ENCODE data around the gene ARHGAP24. TPM values are rescaled to one million over a fixed set of nuclear protein-coding genes. Genes with fewer than 3 reads are reported as not detected.
"Not testable (repeated sequence)": the region's sequence is repeated elsewhere in the genome, so short reads cannot be mapped to it uniquely, and the experiment has no call there.

The ARHGAP24 gene
- total RNA-seq, 1 experiment from 2014 or later = 1.3 TPM

DNA sequence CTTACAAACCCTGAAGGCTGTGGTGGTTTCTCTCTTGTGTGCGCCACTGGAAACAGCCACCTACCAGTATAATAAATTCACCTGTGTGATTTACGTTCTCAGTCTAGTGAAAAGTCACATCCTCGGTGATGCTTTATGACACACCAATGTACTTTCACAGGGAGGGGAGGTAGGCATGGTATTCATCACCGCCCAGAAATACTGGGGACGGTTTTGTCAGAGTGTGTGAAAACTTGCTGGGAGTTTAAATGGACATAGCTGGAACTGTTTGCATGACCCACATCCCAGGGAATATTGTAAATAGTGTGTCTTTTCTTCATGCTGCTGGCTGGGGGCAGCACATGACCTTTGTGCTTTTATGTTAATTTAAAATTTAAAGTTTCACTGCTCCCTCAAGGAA, 463.1 kb downstream of the ARHGAP24 start:
- DNase-seq (ENCODE audit: extremely low read depth, low read depth) = no peak

DNA sequence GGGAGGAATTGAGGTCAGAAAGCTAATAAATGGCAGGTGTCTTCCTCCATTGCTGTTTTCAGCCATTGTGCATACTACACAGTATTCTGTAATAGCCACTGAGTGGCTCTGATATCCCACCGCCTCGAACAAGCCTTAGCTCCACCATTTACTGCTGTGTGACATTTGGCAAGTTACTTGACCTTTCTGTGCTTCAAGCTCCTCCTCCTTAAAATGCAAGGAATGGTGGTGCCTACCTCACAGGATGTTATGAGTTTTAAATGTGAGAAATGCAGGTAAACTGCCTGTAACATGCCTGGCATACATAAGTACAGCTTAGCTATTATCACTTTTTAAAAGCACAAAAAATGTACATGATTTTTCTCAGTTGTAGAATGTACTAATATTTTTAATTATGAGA, 464.0 kb downstream of the ARHGAP24 start:
- DNase-seq (ENCODE audit: extremely low read depth, low read depth) = no peak

DNA sequence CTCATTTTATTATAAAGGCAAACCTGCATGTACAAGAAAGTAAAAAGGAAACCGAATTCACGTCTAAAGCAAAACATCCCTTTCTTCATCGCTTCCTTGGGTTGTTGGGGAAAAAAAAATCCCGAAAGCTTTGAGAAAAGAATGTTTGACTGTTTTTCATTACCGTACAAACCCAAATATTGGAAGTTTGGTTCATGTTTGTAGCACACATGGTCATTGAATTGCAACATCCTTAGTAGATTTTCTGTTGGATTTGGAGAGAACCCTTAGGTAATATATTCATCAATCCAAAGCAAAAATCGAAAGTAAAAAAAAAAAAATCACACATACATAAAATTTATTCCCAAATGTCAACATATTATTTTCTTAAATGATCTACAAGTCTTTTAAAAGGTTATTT, 464.6 kb downstream of the ARHGAP24 start:
- DNase-seq (ENCODE audit: extremely low read depth, low read depth) = no peak

DNA sequence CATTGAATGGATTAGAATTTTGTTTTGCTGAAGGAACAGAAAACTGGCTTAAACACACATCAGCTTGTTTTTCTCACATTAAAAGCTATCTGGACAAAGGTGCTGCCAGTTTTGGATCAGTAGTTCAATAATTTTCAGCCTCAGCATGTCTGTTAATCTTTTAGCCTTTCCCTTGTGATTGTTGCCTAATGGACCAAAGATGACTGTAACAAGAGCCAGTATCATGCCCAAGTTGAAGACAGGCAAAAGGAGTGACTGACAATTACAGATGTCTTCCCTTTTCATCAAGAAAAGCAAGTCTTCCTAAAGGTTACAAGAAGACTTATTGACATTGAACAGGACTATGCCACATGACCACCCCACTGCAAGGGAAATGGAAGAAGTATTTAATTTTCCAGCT, 465.2 kb downstream of the ARHGAP24 start:
- DNase-seq (ENCODE audit: extremely low read depth, low read depth) = no peak

DNA sequence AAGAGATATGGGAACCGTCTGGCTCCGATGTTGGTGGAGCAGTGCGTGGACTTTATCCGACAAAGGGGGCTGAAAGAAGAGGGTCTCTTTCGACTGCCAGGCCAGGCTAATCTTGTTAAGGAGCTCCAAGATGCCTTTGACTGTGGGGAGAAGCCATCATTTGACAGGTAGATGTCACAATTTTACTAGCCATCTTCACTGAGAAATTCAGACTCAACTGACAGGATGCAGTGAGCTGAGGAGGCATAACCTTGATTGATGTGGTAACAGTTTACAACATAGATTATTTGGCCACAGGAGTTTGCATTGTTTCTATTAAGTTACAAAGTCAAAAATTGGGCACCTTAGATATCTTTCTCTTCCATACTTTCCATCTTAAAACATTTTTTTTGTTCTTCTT, 467.2 kb downstream of the ARHGAP24 start:
- DNase-seq (ENCODE audit: extremely low read depth, low read depth) = no peak

DNA sequence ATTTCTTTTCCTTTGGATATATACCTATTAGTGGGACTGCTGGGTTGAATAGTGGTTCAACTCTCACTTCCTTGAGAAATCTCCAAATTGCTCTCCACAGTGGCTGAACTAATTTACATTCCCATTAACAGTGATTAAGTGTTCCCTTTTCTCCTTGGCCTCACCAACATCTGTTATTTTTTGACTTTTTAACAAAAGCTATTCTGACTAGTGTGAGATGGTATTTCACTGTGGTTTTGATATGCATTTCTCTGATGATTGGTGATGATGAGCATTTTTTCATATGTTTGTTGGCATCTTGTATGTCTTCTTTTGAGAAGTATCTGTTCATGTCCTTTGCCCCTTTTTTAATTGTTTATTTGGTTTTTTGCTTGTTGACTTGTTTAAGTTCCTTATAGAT, 471.9 kb downstream of the ARHGAP24 start:
- no peak for DNase-seq (ENCODE audit: extremely low read depth, low read depth)

DNA sequence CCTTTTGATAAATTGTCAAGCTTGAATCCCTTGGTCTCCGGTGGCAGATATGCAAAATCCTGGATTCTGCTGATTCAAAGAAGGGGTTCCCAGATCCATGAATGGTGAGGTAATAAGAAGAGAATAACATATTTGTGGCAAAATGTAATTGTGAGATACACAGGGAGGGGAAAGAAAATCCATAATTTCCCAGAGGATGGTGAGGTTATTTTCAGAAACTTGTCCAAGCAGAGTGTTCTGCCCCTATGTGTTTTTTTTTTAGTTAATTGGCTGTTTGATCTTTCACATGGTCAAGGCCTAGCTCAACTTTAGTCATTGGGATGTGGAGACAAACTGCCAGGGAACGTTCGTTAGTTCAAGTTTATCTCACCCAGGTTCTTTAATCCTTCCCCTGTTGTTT, 476.1 kb downstream of the ARHGAP24 start:
- no peak for DNase-seq (ENCODE audit: extremely low read depth, low read depth)

DNA sequence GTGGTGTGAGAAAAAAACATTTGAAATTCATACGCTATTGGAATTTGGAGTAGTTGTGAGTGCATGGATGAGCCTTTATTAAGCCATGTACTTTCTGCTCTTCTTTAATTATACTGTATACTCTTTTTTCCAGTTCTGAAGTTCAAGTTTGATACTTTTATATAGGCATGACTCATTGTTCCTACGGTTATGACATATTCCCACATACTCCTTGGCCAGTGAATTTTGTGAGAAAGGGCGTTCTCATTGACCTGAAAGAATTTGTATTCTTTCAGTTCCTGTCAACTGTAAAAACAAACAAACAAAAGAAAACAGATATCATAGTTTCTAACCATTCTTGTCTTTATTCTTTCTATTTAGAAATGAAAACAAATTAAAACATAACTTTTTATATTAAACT, 477.6 kb downstream of the ARHGAP24 start:
- no peak for DNase-seq (ENCODE audit: extremely low read depth, low read depth)

DNA sequence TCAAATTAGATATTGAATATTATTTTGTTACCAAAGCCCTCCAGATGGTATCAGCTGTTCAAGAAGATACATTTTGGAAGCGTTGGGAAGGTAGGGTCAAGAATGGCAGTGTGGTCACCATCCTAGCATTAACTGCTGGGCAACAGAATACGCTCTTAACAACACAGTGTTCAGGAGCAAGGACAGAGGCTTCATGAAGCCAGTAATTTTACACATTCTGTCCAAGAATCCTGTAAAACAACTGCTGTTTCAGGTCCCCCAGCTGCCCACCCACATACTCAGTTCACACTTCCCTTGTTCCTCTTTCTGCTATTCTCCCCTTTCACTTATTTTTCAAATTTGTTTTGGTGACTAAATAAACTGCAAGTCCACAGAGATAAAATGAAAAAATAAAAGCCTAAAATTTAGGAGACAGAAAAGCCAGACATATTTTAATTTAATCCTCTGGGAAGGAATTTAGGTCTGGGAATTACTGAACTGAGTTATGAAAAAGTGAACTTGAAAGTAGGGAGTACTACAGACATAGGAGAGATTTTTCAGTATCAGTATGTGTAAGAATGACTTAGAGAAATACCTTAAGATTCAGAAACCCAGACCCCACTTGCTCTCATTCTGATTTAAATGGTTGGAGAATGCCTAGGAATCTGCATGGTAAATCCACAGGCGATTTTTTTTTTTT, 478.2 kb downstream of the ARHGAP24 start:
- no peak for DNase-seq (ENCODE audit: extremely low read depth, low read depth)

DNA sequence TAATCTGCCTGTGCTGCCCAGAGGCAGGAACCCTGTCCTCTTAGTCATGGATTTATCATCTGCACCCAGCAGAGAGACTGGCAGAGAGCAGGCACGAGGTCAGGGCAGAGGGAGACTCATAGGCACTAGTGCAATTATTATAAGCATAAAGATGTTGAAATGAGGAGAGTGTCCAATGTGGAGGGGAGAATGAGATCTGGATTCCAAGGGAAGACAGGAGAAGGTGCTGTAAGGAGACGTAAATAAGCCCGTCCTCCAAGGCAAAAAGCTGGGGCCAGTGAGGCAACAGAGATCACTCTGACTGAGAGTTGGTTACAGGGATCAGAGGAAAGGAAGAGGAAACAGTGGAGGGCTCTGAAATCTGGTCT, 478.7 kb downstream of the ARHGAP24 start:
- DNase-seq (ENCODE audit: extremely low read depth, low read depth) = peak; percentile 22

DNA sequence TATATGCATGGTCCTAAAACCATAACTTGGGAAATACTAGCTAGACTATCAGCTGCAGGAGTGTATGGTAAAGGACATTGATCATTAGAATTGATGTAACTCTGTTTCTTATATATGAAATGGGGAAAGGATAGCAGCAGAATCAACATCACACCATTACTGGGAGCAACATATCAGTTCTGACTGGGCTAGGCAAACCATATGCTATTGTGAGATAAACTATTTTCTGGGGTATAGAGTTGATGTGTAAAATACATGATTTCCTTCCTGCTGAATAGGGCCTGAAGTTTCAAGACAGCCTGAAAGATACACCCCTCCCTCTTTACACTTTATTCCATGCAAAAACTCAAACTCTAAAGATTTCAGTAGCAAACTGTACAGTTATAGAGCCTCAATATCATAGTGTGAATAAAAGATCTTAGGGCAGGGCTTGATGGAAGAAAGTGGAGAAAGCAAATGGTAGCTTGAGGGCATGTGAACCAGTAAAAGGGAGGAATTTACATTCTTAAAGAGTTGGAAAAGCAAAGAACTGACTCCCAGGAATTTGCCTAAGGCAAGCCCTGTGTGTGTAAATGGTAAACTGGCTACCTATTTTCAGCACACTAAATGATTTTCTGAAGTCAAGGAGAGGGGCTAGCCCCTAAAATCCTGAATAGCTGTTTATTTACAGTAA, 480.8 kb downstream of the ARHGAP24 start:
- no peak for DNase-seq (ENCODE audit: extremely low read depth, low read depth)

DNA sequence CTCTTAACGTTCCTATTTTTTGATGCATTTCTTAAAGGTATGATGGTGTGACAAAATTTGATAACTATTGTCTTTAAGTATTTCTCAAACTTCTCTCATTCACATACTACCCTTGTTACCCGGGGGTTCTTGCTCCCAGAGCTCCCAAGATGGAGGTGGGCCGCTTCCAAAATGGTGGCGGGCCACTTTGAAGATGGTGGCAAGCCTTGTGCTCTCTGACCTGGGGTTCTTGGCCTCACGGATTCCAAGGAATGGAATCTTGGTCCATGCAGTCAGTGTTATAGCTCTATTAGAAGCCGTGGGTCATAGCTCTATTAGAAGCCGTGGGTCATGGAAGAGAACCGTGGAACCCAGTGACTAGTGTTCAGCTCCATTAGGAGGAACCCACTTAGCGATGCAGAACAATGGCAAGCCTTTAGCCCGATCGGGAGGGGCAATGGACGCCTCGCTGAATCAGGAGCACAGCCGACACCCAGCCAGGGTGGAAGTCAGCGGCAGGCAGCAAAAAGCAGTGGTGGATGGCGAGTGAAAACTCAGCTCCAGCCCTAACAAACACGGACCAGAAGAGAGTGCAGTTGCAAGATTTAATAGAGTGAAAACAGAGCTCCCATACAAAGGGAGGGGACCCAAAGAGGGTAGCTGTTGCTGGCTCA, 481.5 kb downstream of the ARHGAP24 start:
- DNase-seq (ENCODE audit: extremely low read depth, low read depth) = no peak

DNA sequence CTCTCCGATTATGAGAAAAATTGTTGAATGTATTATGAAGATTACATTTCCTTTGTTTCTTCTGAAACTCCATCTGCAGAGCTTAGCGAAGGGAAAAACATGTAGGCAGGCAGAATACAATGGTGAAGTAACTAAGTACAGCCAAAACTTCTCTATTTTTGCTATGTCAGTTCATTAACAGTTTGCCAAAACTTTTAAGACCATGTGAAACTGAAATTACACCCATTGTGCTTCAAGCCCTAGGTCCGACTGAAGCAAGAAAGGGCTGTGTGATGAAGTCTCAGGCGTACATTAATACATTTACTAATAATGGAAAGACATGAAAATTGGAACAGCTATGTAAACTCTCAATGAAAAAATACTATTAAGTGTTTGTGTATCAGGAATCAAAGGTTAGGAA, 486.9 kb downstream of the ARHGAP24 start:
- no peak for DNase-seq (ENCODE audit: extremely low read depth, low read depth)

DNA sequence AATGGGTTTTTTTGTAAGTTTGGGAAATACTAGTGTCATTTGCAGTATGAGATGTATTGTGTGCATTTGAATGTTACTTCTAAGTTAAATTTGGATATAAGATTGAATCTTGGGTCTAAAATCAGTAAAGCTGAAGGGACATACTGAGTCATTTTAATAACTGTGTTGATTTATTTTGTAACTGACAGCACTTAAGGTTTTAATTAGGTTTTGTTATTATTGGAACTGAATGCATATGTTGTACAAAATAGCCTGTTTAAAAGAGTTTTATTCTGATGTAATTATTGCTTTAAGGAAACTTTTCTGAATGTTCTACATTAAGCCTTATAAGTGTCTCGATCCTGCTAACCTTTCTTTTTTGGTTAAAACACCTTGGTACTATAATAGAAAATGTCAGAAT, 488.3 kb downstream of the ARHGAP24 start:
- DNase-seq (ENCODE audit: extremely low read depth, low read depth) = no peak

DNA sequence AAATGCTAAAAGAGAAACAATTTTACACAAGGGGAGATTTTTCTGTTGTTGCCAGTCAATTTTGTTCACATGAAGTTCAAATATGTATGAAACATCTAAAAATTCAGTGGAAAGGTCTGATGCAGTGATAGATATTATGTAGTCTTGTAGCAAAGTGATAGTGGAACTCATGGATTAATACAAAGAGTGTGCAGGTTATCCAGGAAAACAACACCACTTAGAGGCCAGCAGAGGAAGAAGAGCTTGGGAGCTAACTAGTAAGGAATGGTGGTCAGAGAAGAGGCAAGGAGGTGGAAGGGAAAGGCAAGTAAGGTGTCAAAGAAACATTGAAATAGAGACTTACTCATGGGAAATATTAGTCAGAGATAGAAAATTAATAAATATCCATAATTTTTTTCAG, 489.3 kb downstream of the ARHGAP24 start:
- no peak for DNase-seq (ENCODE audit: extremely low read depth, low read depth)

DNA sequence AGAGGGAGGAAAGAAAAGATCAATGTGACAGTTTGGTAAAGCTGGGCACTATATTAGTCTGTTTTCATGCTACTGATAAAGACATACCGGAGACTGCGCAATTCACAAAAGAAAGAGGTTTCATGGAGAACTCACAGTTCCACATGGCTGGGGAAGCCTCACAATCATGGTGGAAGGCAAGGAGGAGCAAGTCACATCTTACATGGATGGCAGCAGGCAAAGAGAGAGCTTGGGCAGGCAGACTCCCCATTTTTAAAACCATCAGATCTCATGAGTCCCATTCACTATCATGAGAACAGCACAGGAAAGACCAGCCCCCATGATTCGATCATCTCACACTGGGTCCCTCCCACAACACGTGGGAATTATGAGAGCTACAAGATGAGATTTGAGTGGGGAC, 490.1 kb downstream of the ARHGAP24 start:
- not testable (repeated sequence) for DNase-seq (ENCODE audit: extremely low read depth, low read depth)

DNA sequence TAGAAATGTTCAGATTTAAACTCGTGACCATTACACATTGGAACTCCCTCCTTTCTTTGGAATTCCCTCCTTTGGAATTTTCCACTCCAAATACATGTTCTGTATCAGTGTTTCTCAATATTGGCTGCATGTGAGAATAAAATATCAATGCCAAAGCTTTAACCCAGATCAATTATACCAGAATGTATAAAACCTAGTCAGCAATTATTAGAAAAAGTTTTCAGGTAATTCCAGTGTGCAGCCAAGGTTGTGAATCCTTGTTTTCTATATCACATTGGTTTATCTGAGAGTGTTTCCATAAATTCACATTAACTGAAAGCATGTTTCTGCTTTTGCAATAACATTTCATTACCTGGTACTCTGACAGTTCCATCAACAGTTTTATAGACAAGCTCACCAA, 490.6 kb downstream of the ARHGAP24 start:
- DNase-seq (ENCODE audit: extremely low read depth, low read depth) = no peak

DNA sequence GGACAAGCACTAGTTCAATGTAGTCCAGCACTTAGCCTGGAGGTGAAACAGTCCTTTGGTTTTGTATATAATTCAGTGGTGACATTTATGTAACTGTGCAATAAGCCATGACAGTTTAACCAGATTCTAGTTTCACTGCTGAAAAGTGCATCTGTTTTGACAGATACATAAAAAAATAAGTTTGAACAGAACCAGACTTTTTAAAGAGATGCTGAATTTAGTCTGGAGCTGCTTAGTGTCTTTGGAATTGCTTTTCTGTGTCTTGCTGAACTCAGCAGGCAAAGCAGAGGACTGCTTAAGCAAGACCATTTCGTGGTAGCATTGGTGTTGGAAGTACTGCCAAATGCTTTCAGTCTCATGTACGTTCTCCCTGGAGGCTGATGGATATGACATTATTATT, 491.4 kb downstream of the ARHGAP24 start:
- DNase-seq (ENCODE audit: extremely low read depth, low read depth) = no peak

DNA sequence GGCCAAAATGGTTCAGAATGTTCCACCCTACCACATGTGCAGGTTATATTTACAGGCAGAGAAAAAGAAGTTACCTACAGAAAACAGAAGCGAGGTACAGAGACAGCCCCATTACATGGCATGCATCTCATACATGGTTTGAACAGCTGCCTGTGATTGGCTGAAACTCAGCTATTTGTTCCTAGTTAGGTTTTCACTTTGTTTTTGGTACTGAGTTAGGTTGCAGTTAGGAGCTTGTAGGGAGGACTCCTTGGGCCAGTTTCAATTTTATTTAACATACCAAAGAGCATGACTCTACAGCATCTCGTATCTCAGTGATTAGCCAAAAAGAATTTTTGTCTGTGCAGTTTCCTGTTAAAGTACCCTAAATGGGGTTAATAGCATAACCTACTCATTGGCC, 492.9 kb downstream of the ARHGAP24 start:
- no peak for DNase-seq (ENCODE audit: extremely low read depth, low read depth)

DNA sequence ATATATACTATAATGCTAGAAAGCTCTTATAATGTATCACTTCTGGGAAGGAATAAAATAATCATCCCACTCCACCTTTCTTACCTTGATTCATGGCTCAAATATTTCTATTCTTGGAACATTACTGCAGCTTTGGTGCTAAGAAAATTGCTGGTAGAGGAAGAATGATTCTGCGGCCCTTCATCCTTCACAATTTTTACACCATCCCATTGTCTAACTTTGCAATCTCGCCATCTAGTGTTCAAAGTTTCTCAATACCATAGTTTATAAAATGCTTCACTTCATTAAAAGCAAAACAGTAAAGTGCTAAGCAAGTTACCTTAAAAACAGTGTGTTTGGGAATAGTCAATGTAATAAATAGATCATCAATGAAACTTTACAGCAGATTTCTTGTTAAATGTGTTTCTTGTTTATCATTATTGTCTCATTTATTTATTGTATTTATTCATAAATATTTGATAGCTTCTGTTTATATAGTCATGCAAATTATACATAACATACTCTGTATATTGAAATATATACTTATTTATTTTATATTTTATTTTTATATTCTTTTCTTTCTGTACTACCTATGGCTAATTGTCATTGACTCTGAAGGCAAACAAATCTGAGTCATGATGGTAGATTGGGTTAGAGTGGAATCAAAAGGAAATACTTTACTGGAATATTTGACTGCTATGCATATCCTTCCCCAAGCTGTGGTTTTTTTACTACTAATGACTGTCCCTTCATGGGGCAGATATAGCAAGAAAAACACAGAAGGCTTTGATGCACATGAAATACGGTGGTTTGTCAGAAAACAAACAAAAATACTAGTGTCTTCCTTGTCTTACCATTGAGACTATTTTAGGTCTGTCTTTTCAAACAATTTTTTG, 494.2 kb downstream of the ARHGAP24 start:
- DNase-seq (ENCODE audit: extremely low read depth, low read depth) = peak; percentile 31

DNA sequence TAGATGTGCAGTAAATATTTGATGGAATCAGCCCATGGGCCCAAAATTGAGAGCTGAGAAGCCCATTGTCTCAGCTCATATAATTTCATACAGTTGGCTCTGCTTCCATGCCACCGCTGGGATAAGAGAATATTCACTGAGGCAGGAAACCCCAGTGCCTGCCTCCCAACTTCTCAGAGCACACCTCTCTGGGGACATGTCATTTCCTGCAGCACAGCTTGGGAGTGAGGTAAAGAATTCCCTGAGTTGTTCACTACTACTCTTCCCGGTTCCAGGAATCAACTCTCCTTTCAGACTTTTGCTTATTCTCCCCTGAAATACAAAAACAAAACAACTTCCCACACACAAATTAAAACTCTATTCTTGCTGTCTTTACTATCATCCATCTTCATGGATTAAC, 495.6 kb downstream of the ARHGAP24 start:
- DNase-seq (ENCODE audit: extremely low read depth, low read depth) = no peak
